DND-41 (cell line): Measurements from ENCODE around the gene PRSS27.

Experiments
- CTCF ChIP-seq: IDR thresholded peaks from 2 replicates; pipeline ENCODE4 v1.5.1; 2012; ENCODE audit warnings: borderline replicate concordance, low read length, moderate library complexity, mild to moderate bottlenecking; ENCODE audit not compliant: poor library complexity, severe bottlenecking; ENCODE audit errors: extremely low read depth
- EZH2 ChIP-seq: IDR thresholded peaks from 3 replicates; pipeline ENCODE4 v1.6.1; 2012; ENCODE audit warnings: borderline replicate concordance, low read depth, mild to moderate bottlenecking, moderate library complexity, low read length, inconsistent platforms; ENCODE audit not compliant: severe bottlenecking

- TF ChIP-seq EZH2 (no peak), CTCF (no peak)
These were observed 8.0 kb upstream of the PRSS27 start for GRCh38 chr16:2728034-2728433.
